ENCODE data around the gene CAMK4. TPM values are rescaled to one million over a fixed set of nuclear protein-coding genes. Genes with fewer than 3 reads are reported as not detected.

CAMK4 gene
- total RNA-seq, 1 experiment from 2014 or later, result 10.2 TPM

DNA sequence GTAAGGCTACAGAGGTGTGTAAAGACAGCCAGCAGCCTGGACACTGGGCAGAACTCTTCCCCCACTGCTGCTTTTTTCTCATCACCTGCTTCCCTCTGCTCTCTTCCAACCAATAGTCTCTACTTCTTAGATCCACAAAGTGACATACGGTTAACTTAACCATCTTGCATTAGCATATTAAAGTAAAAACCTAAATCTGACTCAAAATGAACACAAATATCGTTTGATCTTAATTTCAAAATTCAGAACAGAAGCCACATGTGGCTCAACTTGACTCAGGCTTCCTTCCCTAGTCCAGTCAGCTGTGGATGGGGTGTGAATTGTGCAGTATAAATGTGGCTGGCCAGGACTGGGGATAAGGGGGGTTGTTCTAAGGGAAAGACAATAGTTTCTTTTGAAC, 173.8 kb downstream of the CAMK4 start:
- H2AFZ ChIP-seq (ENCODE audit: low read depth, low read length, poor library complexity, severe bottlenecking), result no peak overlapping the region
- no peaks in the 10 kb centered on the region for H3K4me1 ChIP-seq (ENCODE audit: control insufficient read depth in 1 of 2, insufficient read depth in 2 of 2, low read length in 2 of 2)
- intact Hi-C loops (cut with micrococcal nuclease), result no loop called here
- H3K4me2 ChIP-seq (ENCODE audit: low read length), result no peak overlapping the region
- ChIA-PET POLR2A (no interaction called here), RAD21 (ENCODE audit: low non-redundant PET in 1 of 2, low total read pairs in 2 of 2, uncharacterized antibody in 2 of 2, unreplicated experiment in 2 of 2) (no interaction called here), CTCF (no interaction called here)
- H3K9ac ChIP-seq (ENCODE audit: low read length), result no peak overlapping the region
- no peaks in the 10 kb centered on the region for H3K79me2 ChIP-seq (ENCODE audit: insufficient read depth, low read length)
- no peaks in the 10 kb centered on the region for H3K9me3 ChIP-seq (ENCODE audit: control insufficient read depth in 1 of 2, insufficient read depth in 1 of 2, low read depth in 1 of 2, low read length in 2 of 2)
- H3K4me3 ChIP-seq (replicated peaks in 1 of 2; ENCODE audit: low read depth in 1 of 2, low read length in 2 of 2), result no peak overlapping the region
- H3K36me3 ChIP-seq (ENCODE audit: control insufficient read depth in 1 of 2, insufficient read depth in 2 of 2, low read length in 2 of 2), result no peaks in the 10 kb centered on the region
- BruUV-seq (replicated peaks), result no TSS peak
- no peaks in the 10 kb centered on the region for H4K20me1 ChIP-seq (ENCODE audit: insufficient read depth)
- H3K9me2 ChIP-seq (ENCODE audit: insufficient read depth), result no peaks in the 10 kb centered on the region
- no peak overlapping the region for H3K27ac ChIP-seq (ENCODE audit: low read depth, low read length)
- ATAC-seq (no peak), DNase-seq (ENCODE audit: low read depth, low spot score) (no peak)
- H3K27me3 ChIP-seq (ENCODE audit: insufficient read depth, low read length), result no peaks in the 10 kb centered on the region
- no peak for TF ChIP-seq ELF1 (IDR thresholded peaks at IDR 0.05; ENCODE audit: borderline replicate concordance, low read depth)
- no peak for TF ChIP-seq SIN3A (IDR thresholded peaks at IDR 0.05; ENCODE audit: low read depth)
- TF ChIP-seq, protein P1, sequence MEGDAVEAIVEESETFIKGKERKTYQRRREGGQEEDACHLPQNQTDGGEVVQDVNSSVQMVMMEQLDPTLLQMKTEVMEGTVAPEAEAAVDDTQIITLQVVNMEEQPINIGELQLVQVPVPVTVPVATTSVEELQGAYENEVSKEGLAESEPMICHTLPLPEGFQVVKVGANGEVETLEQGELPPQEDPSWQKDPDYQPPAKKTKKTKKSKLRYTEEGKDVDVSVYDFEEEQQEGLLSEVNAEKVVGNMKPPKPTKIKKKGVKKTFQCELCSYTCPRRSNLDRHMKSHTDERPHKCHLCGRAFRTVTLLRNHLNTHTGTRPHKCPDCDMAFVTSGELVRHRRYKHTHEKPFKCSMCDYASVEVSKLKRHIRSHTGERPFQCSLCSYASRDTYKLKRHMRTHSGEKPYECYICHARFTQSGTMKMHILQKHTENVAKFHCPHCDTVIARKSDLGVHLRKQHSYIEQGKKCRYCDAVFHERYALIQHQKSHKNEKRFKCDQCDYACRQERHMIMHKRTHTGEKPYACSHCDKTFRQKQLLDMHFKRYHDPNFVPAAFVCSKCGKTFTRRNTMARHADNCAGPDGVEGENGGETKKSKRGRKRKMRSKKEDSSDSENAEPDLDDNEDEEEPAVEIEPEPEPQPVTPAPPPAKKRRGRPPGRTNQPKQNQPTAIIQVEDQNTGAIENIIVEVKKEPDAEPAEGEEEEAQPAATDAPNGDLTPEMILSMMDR (IDR thresholded peaks at IDR 0.05 in 2 of 3, conservative IDR thresholded peaks at IDR 0.05 in 1 of 3; ENCODE audit: borderline replicate concordance in 1 of 3, insufficient read depth in 1 of 3, low read depth in 2 of 3, low read length in 2 of 3), result no peak
- TF ChIP-seq SRF (IDR thresholded peaks at IDR 0.05; ENCODE audit: low read depth), result no peak
- TF ChIP-seq SP1 (IDR thresholded peaks at IDR 0.05; ENCODE audit: low read depth), result no peak
- TF ChIP-seq TCF7L2 (IDR thresholded peaks at IDR 0.05; ENCODE audit: borderline replicate concordance, extremely low read depth, insufficient read depth, insufficient read length), result no peak
- TF ChIP-seq JUND (IDR thresholded peaks at IDR 0.05), result no peak
- TF ChIP-seq EZH2phosphoT487 (IDR thresholded peaks at IDR 0.05; ENCODE audit: borderline replicate concordance), result no peak
- TF ChIP-seq ZFX (IDR thresholded peaks at IDR 0.05), result no peak
- no peak for TF ChIP-seq YY1 (IDR thresholded peaks at IDR 0.05; ENCODE audit: extremely low read depth, insufficient replicate concordance, low read depth, low read length)
- TF ChIP-seq POLR2AphosphoS5 (IDR thresholded peaks at IDR 0.05; ENCODE audit: low read depth, low read length), result no peak
- no peak for TF ChIP-seq EZH2 (IDR thresholded peaks at IDR 0.05)
- no peak for TF ChIP-seq RAD21 (IDR thresholded peaks at IDR 0.05; ENCODE audit: low read depth)
- TF ChIP-seq POLR2A (IDR thresholded peaks at IDR 0.05; ENCODE audit: borderline replicate concordance, extremely low read depth, insufficient read depth, insufficient read length), result no peak
- TF ChIP-seq, protein P2, sequence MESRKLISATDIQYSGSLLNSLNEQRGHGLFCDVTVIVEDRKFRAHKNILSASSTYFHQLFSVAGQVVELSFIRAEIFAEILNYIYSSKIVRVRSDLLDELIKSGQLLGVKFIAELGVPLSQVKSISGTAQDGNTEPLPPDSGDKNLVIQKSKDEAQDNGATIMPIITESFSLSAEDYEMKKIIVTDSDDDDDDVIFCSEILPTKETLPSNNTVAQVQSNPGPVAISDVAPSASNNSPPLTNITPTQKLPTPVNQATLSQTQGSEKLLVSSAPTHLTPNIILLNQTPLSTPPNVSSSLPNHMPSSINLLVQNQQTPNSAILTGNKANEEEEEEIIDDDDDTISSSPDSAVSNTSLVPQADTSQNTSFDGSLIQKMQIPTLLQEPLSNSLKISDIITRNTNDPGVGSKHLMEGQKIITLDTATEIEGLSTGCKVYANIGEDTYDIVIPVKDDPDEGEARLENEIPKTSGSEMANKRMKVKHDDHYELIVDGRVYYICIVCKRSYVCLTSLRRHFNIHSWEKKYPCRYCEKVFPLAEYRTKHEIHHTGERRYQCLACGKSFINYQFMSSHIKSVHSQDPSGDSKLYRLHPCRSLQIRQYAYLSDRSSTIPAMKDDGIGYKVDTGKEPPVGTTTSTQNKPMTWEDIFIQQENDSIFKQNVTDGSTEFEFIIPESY (IDR thresholded peaks at IDR 0.05; ENCODE audit: extremely low read depth, insufficient replicate concordance, low read length), result no peak
- no peak for TF ChIP-seq ZNF274 (IDR thresholded peaks at IDR 0.05; ENCODE audit: low read depth, low read length)

All from HCT116 (cell line).